ENCODE measurements around the gene PDE11A. TPM values are rescaled to one million over a fixed set of nuclear protein-coding genes. Genes with fewer than 3 reads are reported as not detected.

PDE11A gene
- total RNA-seq, 4 donors from 2014 or later: 0.82 to 16.2 (median 4.3) TPM

DNA sequence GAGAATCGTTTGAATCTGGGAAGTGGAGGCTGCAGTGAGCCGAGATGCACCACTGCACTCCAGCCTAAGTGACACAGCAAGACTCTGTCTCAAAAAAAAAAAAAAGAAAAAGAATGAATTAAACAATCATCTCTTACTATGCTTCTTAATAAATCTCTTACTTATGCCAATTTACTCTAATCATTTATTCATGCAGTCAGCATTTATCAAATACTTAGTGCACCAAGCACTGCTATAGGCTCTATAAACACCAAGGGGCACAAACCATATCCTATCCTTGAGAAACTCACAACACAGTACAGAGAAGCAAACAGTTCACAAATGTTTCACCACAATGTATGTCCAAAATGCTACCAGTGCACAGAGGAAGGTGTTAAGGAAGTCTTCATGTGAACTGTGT lies 189.4 kb downstream of the PDE11A start:
- no peak overlapping the region for H3K4me3 ChIP-seq
- intact Hi-C loops (cut with DNase I; ENCODE audit: low total_unique reads) (no loop called here), in situ Hi-C loops (cut with MboI; ENCODE audit: low sequenced_read_pairs in 4 of 4) (no loop called here)
- H3K9me3 ChIP-seq: no peaks in the 10 kb centered on the region
- DNase-seq (no peak), ATAC-seq (no peak)
- peaks cover 41 to 82% of the 10 kb centered on the region in 2 donors for H3K4me1 ChIP-seq
- no peak for TF ChIP-seq POLR2A (IDR thresholded peaks at IDR 0.05)
- TF ChIP-seq, protein P1, sequence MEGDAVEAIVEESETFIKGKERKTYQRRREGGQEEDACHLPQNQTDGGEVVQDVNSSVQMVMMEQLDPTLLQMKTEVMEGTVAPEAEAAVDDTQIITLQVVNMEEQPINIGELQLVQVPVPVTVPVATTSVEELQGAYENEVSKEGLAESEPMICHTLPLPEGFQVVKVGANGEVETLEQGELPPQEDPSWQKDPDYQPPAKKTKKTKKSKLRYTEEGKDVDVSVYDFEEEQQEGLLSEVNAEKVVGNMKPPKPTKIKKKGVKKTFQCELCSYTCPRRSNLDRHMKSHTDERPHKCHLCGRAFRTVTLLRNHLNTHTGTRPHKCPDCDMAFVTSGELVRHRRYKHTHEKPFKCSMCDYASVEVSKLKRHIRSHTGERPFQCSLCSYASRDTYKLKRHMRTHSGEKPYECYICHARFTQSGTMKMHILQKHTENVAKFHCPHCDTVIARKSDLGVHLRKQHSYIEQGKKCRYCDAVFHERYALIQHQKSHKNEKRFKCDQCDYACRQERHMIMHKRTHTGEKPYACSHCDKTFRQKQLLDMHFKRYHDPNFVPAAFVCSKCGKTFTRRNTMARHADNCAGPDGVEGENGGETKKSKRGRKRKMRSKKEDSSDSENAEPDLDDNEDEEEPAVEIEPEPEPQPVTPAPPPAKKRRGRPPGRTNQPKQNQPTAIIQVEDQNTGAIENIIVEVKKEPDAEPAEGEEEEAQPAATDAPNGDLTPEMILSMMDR (IDR thresholded peaks at IDR 0.05 in 4 of 5, conservative IDR thresholded peaks at IDR 0.05 in 1 of 5): no peak
- no peaks in the 10 kb centered on the region for H3K27me3 ChIP-seq
- no peaks in the 10 kb centered on the region for H3K36me3 ChIP-seq
- peak overlapping the region; percentile 34 to 89 (median 52) for H3K27ac ChIP-seq

DNA sequence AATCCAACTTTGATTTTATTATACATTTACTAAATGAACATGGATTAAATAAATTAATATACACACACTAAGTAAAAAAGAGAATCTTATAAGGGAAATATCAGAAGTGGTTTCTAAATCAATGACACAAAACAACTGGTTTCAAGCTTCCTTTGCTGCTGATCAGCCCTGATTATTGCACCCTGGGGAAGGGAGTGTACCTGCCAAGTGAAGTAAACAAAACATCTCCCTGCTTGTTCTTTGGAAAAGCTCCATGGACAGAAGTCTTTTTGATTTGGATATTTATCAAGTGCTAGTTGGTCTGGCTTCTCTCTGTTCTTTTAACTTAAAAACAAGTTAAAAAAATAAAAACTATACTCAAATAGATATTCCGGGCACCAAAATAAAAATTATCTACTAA lies 190.1 kb downstream of the PDE11A start:
- peak; percentile 46 to 55 for DNase-seq
- peak; percentile 80 to 89 for ATAC-seq
- peaks cover 41 to 81% of the 10 kb centered on the region in 2 donors for H3K4me1 ChIP-seq
- TF ChIP-seq, protein P1 (IDR thresholded peaks at IDR 0.05 in 4 of 5, conservative IDR thresholded peaks at IDR 0.05 in 1 of 5): no peak
- no peak for TF ChIP-seq POLR2A (IDR thresholded peaks at IDR 0.05)
- H3K27me3 ChIP-seq: no peaks in the 10 kb centered on the region
- peak overlapping the region; percentile 48 to 89 (median 56) for H3K27ac ChIP-seq
- intact Hi-C loops (cut with DNase I; ENCODE audit: low total_unique reads) (no loop called here), in situ Hi-C loops (cut with MboI; ENCODE audit: low sequenced_read_pairs in 4 of 4) (no loop called here)
- H3K9me3 ChIP-seq: no peaks in the 10 kb centered on the region
- H3K36me3 ChIP-seq: no peaks in the 10 kb centered on the region
- no peak overlapping the region for H3K4me3 ChIP-seq

DNA sequence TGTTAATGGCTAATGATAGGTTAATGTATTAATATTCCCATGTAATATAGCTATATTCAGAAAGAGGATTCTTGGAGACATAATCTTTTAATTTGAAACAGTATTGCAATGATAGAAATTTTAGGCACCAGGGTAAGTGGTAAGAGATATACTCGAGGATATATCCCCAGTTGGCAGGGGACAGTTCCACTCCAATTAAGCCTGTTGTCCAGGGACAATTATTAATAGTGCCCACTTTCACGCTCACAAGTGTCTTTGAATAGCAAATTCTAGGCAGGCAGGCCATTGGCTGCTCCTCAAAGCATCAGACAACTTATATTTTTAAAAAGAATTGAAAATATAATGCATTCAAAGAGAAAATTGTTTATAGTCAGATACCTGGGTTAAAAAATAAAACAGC lies 190.7 kb downstream of the PDE11A start:
- peak overlapping the region; percentile 48 to 89 (median 56) for H3K27ac ChIP-seq
- no peaks in the 10 kb centered on the region for H3K27me3 ChIP-seq
- H3K9me3 ChIP-seq: no peaks in the 10 kb centered on the region
- peaks cover 41 to 78% of the 10 kb centered on the region in 2 donors for H3K4me1 ChIP-seq
- no peak for DNase-seq
- intact Hi-C loops (cut with DNase I; ENCODE audit: low total_unique reads): no loop called here
- no peaks in the 10 kb centered on the region for H3K36me3 ChIP-seq
- no peak for ATAC-seq
- in situ Hi-C loops (cut with MboI; ENCODE audit: low sequenced_read_pairs in 4 of 4): no loop called here
- TF ChIP-seq POLR2A (IDR thresholded peaks at IDR 0.05): no peak
- TF ChIP-seq, protein P1 (IDR thresholded peaks at IDR 0.05 in 4 of 5, conservative IDR thresholded peaks at IDR 0.05 in 1 of 5): no peak
- H3K4me3 ChIP-seq: no peak overlapping the region

DNA sequence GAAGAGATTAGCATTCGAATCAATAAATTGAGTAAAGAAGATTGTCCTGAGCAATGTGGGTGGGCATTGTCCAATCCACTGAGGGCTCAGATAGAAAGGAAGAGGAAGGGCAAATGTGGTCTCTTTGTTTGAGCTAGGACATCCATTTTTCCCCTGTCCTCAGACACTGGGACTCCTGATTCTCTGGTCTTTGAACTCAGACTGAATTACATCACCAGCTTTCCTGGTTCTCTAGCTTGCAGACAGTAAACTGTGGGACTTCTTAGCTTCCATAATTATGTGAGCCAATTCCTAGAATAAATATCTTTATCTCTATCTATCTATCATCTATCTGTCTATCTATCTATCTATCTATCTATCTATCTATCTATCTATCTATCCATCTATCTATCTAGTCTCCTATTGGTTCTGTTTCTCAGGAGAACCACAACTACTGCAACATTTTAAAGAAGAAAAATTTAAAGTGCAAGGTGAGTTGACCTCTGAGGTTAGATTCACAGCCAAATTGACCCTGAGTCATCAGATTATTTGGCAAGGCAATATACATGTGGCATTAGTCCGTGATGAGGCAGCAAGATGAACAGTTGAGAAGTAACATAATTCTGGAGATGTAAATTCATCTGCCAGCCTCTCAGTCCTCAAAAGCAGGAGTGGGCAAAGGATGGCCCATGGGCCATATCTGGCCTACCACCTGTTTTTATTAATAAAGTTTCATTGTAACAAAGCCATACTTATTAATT lies 191.4 kb downstream of the PDE11A start:
- H3K27me3 ChIP-seq: no peaks in the 10 kb centered on the region

More for the DNA sequence above, 191.4 kb downstream of the PDE11A start:
- Histone ChIP-seq H3K36me3 (no peaks in the 10 kb centered on the region), H3K4me1 (peaks cover 36 to 70% of the 10 kb centered on the region in 2 donors), H3K4me3 (no peak overlapping the region), H3K9me3 (no peaks in the 10 kb centered on the region), H3K27ac (peak overlapping the region in 3 of 4 donors; percentile 48 to 89 (median 55))
- no peak for TF ChIP-seq POLR2A (IDR thresholded peaks at IDR 0.05)
- TF ChIP-seq, protein P1 (IDR thresholded peaks at IDR 0.05 in 4 of 5, conservative IDR thresholded peaks at IDR 0.05 in 1 of 5): no peak
- ATAC-seq (peak in 1 of 2 donors; percentile 46), DNase-seq (no peak)
- intact Hi-C loops (cut with DNase I; ENCODE audit: low total_unique reads): no loop called here
- in situ Hi-C loops (cut with MboI; ENCODE audit: low sequenced_read_pairs in 4 of 4): no loop called here
